ENCODE data around the gene SRP54.

SRP54 gene

GRCh38 chr14:35068238-35069012 lies 85.6 kb downstream of the SRP54 start:
- H3K4me3 ChIP-seq (ENCODE audit: low read depth, low read length): no peak overlapping the region

GRCh38 chr14:35072226-35072625 lies 89.4 kb downstream of the SRP54 start:
- TF ChIP-seq CTCF (IDR thresholded peaks at IDR 0.05; ENCODE audit: low read depth, low read length, missing control alignments): no peak
- no peak overlapping the region for H3K4me3 ChIP-seq (ENCODE audit: low read depth, low read length)
- no peak for DNase-seq (ENCODE audit: low read depth)

More at GRCh38 chr14:35068238-35069012, 85.6 kb downstream of the SRP54 start:
- TF ChIP-seq CTCF (IDR thresholded peaks at IDR 0.05; ENCODE audit: low read depth, low read length, missing control alignments): no peak
- no peak for DNase-seq (ENCODE audit: low read depth)

GRCh38 chr14:35073486-35073885 lies 90.7 kb downstream of the SRP54 start:
- no peak for DNase-seq (ENCODE audit: low read depth)
- H3K4me3 ChIP-seq (ENCODE audit: low read depth, low read length): no peak overlapping the region
- TF ChIP-seq CTCF (IDR thresholded peaks at IDR 0.05; ENCODE audit: low read depth, low read length, missing control alignments): no peak

- no peak for TF ChIP-seq CTCF (IDR thresholded peaks at IDR 0.05; ENCODE audit: low read depth, low read length, missing control alignments)
- DNase-seq (ENCODE audit: low read depth): no peak
- H3K4me3 ChIP-seq (ENCODE audit: low read depth, low read length): no peak overlapping the region
Observed at GRCh38 chr14:35078082-35078481, 95.3 kb downstream of the SRP54 start.
